GM12874 (cell line): Measurements from ENCODE around the gene CPEB4.

ENCODE experiments used
- CTCF ChIP-seq: IDR thresholded peaks from 2 replicates; pipeline ENCODE4 v1.5.1; 2011; ENCODE audit warnings: low read depth, mild to moderate bottlenecking, control low read depth, low read length, moderate library complexity; ENCODE audit not compliant: insufficient read depth

CPEB4 gene

GRCh38 chr5:173920866-173921555, 32.9 kb downstream of the CPEB4 start:
- no peak for TF ChIP-seq CTCF

GRCh38 chr5:173922527-173922926, 34.4 kb downstream of the CPEB4 start:
- TF ChIP-seq CTCF: no peak

- TF ChIP-seq CTCF: no peak
These were observed 35.3 kb downstream of the CPEB4 start for GRCh38 chr5:173923218-173924095.

- TF ChIP-seq CTCF: no peak
These were observed 36.8 kb downstream of the CPEB4 start for GRCh38 chr5:173924899-173925298.

GRCh38 chr5:173925449-173926071, 37.4 kb downstream of the CPEB4 start:
- TF ChIP-seq CTCF: peak; percentile 62

GRCh38 chr5:173926359-173926758, 38.2 kb downstream of the CPEB4 start:
- no peak for TF ChIP-seq CTCF

GRCh38 chr5:173928871-173929574, 40.9 kb downstream of the CPEB4 start:
- no peak for TF ChIP-seq CTCF
